Caco-2 (cell line): ENCODE measurements around the gene RNF167. TPM values are rescaled to one million over a fixed set of nuclear protein-coding genes. Genes with fewer than 3 reads are reported as not detected.
A peak's percentile ranks its signal among the peaks of the same experiment; 100 is the strongest.

Experiments
- BruUV-seq: library from RNA; stranded (reverse); fragments of 400-500 nt; replicated peaks from 2 replicates; lab custom pipeline; 2021; lab: Mats Ljungman, UMichigan
- CTCF ChIA-PET: fragments of 300-600 bp; sonication (Branson Sonifier 250); formaldehyde crosslinking; loops from one replicate; lab custom pipeline; 2022; ENCODE audit warnings: antibody characterized with exemption; lab: Charles Lee
- POLR2A ChIA-PET: fragments of 300-600 bp; sonication (Branson Sonifier 250); formaldehyde crosslinking; loops from one replicate; lab custom pipeline; 2022; ENCODE audit warnings: antibody characterized with exemption; lab: Charles Lee
- DNase-seq, 2 experiments: peaks; one replicate each; pipeline versions ENCODE4 v3.0.0 to v3.0.0-alpha.2; 2020 to 2022
- H3K27me3 ChIP-seq: replicated peaks from 2 replicates; pipeline ENCODE4 v1.6.0; 2011; ENCODE audit warnings: low read length; ENCODE audit not compliant: control insufficient read depth, insufficient read depth
- H3K36me3 ChIP-seq: 2 replicates; pipeline ENCODE4 v1.5.1; 2011; ENCODE audit warnings: low read length; ENCODE audit not compliant: control insufficient read depth, insufficient read depth
- H3K4me1 ChIP-seq: fragments of 250-450 bp; sonication (Bioruptor Pico); 2 replicates; pipeline ENCODE4 v1.5.1; 2020; ENCODE audit warnings: mild to moderate bottlenecking
- H3K4me3 ChIP-seq: 2 replicates; pipeline ENCODE4 v1.5.1; 2011; ENCODE audit warnings: low read depth, mild to moderate bottlenecking, control low read depth, low read length
- H3K9me3 ChIP-seq: fragments of 250-450 bp; sonication (Bioruptor Pico); 2 replicates; pipeline ENCODE4 v1.5.1; 2020; ENCODE audit warnings: mild to moderate bottlenecking, moderate library complexity
- H3K27ac Mint-ChIP-seq: one replicate; pipeline ENCODE4 v1.8.0; 2022; ENCODE audit warnings: mixed read lengths; ENCODE audit not compliant: unreplicated experiment
- H3K27me3 Mint-ChIP-seq: one replicate; pipeline ENCODE4 v1.8.0; 2022; ENCODE audit warnings: mixed read lengths; ENCODE audit not compliant: insufficient read depth, unreplicated experiment
- H3K36me3 Mint-ChIP-seq: one replicate; pipeline ENCODE4 v1.8.0; 2022; ENCODE audit warnings: mild to moderate bottlenecking, mixed read lengths; ENCODE audit not compliant: insufficient read depth, unreplicated experiment
- H3K4me1 Mint-ChIP-seq: one replicate; pipeline ENCODE4 v1.8.0; 2022; ENCODE audit warnings: low read depth, mixed read lengths; ENCODE audit not compliant: unreplicated experiment
- H3K4me3 Mint-ChIP-seq: one replicate; pipeline ENCODE4 v1.8.0; 2022; ENCODE audit warnings: mild to moderate bottlenecking, moderate library complexity, mixed read lengths; ENCODE audit not compliant: unreplicated experiment
- H3K9me3 Mint-ChIP-seq: one replicate; pipeline ENCODE4 v1.8.0; 2022; ENCODE audit warnings: mixed read lengths; ENCODE audit not compliant: unreplicated experiment
- CTCF ChIP-seq, 2 experiments: fragments of 200-600 bp in 1 of 2; IDR thresholded peaks; 1 replicate in 1 of 2; 2 replicates in 1 of 2; pipeline versions ENCODE4 v1.5.1 to v1.8.0; 2011 to 2022; ENCODE audit warnings: antibody characterized with exemption in 1 of 2, control low read depth in 1 of 2, inconsistent platforms in 1 of 2, low read depth in 1 of 2, low read length in 1 of 2, mild to moderate bottlenecking in 1 of 2, moderate library complexity in 1 of 2; ENCODE audit not compliant: insufficient read depth in 1 of 2, severe bottlenecking in 1 of 2, unreplicated experiment in 1 of 2
- intact Hi-C: fragments of 100-400 bp; cut with micrococcal nuclease; formaldehyde crosslinking; loops from one replicate; pipeline ENCODE4 v1.10.0; 2022; ENCODE audit not compliant: unreplicated experiment
- total RNA-seq: library from RNA; stranded (reverse); gene quantifications from 2 replicates; pipeline ENCODE4 v1.2.3, GENCODE V29; 2022

RNF167 gene
- total RNA-seq, 1 experiment from 2014 or later: 60.9 TPM

DNA sequence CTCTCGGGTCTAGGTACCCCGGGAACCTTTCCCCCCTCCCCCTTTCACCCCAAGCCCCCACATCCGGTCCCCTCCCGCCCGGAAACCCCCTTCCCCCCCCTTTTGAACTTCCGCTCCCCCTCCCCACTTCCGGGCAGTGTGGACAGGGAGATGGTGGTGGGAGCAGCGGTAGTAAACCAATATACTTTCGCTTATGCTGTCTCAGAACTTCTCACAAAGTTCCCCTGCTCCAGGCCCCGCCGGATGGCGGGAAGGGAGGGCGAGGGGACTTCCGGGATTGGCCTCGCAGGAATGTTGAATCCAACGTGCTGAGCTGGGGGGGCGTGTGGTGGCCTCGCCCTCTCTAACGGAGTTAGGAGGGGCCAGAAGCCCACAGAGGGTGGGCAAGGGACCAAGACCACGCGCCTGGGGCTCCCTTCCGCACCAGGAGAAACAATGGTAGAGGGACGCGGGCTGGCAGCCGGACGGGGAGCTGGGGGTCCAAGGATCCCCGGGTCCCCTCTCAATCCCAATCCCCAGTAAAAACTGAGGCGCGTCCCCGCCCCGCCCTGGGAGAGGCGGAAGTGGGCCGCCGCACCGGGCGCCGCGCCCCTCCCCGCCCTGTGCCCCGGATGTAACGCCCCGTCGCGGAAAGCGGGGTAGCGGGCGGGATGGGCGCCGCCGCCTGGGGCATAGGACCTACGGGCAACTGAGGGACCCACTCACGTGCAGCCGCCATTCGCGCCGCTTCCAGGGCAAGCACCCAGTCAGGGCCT is 7.5 kb downstream of the RNF167 start:
- no TSS peak for BruUV-seq
- no peaks in the 10 kb centered on the region for H3K27me3 ChIP-seq
- peak in 1 of 2 experiments; percentile 32 for DNase-seq
- H3K36me3 Mint-ChIP-seq: peaks cover 43% of the 10 kb centered on the region
- no peaks in the 10 kb centered on the region for H3K9me3 Mint-ChIP-seq
- CTCF ChIA-PET: interaction anchor here (0.5 to 0.8 kb wide), 2 partner anchors 20 to 39 kb away, joined by 3 read pairs; partner anchors contain the start of gene SPAG7
- H3K9me3 ChIP-seq: no peaks in the 10 kb centered on the region
- POLR2A ChIA-PET: interaction anchor here (1.7 kb wide), 1 partner anchor 20 kb away, joined by 16 read pairs; the partner anchor contains the start of gene SPAG7
- intact Hi-C loops: no loop called here
- no peaks in the 10 kb centered on the region for H3K27me3 Mint-ChIP-seq
- H3K4me3 ChIP-seq: peak overlapping the region; percentile 97
- peaks cover 15% of the 10 kb centered on the region for H3K4me1 ChIP-seq
- H3K4me3 Mint-ChIP-seq: peak overlapping the region; percentile 85
- H3K4me1 Mint-ChIP-seq: peaks cover 10% of the 10 kb centered on the region
- H3K27ac Mint-ChIP-seq: peak overlapping the region; percentile 87
- H3K36me3 ChIP-seq: no peaks in the 10 kb centered on the region; the same call in 1 of the 2 replicates
- no peak for TF ChIP-seq CTCF (IDR thresholded peaks at IDR 0.05; ENCODE audit: insufficient read depth in 1 of 2, low read depth in 1 of 2, low read length in 1 of 2, severe bottlenecking in 1 of 2, unreplicated experiment in 1 of 2)

GRCh38 chr17:4948166-4948930 is 8.3 kb downstream of the RNF167 start, which contains the start of gene PFN1:
Gene PFN1, minus strand, starts transcription at chr17:4948530. Its CDS starts 136 bp downstream, at chr17:4948394.
- H3K36me3 ChIP-seq: no peaks in the 10 kb centered on the region; the same call in 1 of the 2 replicates
- no peaks in the 10 kb centered on the region for H3K27me3 ChIP-seq
- peak within 1 kb of the TSS; percentile 97 for H3K4me3 ChIP-seq
- H3K4me3 Mint-ChIP-seq: peak within 1 kb of the TSS; percentile 85
- ChIA-PET CTCF (interaction anchor here (0.5 kb wide), 1 partner anchor 40 kb away, joined by 3 read pairs; no protein-coding TSS in a partner anchor), POLR2A (interaction anchor here (1.7 kb wide), 1 partner anchor 19 kb away, joined by 16 read pairs; the partner anchor contains the start of gene SPAG7)
- H3K27ac Mint-ChIP-seq: peak within 1 kb of the TSS; percentile 90
- H3K4me1 ChIP-seq: peaks cover 15% of the 10 kb centered on the region
- no peaks in the 10 kb centered on the region for H3K9me3 Mint-ChIP-seq
- H3K27me3 Mint-ChIP-seq: no peaks in the 10 kb centered on the region
- H3K36me3 Mint-ChIP-seq: peaks cover 36% of the 10 kb centered on the region
- no TSS peak for BruUV-seq
- no peaks in the 10 kb centered on the region for H3K9me3 ChIP-seq
- DNase-seq: peak; percentile 81 to 85
- TF ChIP-seq CTCF (IDR thresholded peaks at IDR 0.05; ENCODE audit: insufficient read depth in 1 of 2, low read depth in 1 of 2, low read length in 1 of 2, severe bottlenecking in 1 of 2, unreplicated experiment in 1 of 2): no peak
- intact Hi-C loops: no loop called here
- H3K4me1 Mint-ChIP-seq: peaks cover 10% of the 10 kb centered on the region

DNA sequence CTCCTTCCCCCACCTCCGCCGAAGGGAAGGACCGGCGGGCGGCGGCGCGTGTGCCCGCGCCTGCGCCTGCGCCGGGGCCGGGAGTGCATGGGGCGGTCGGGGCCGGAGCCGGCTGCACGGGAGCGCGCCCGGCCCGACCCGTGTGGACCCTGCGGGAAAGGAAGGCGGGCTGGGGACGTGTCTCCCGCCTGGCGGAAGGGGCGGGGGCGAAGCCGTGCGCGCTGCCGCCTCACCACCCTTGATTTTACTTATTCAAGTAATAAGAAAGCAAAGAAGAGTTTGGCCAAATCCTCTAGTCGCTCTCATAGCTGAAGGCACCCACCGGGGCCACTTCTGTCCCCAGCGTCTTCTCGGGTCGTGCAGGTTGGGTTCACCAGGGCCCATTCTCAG is 8.9 kb downstream of the RNF167 start:
- DNase-seq: peak; percentile 81 to 86
- H3K4me3 ChIP-seq: peak overlapping the region; percentile 97

More for the DNA sequence above, 8.9 kb downstream of the RNF167 start:
- Mint-ChIP-seq H3K4me3 (peak overlapping the region; percentile 85), H3K27me3 (no peaks in the 10 kb centered on the region), H3K4me1 (peaks cover 10% of the 10 kb centered on the region), H3K36me3 (peaks cover 32% of the 10 kb centered on the region), H3K27ac (peak overlapping the region; percentile 90), H3K9me3 (no peaks in the 10 kb centered on the region)
- H3K27me3 ChIP-seq: no peaks in the 10 kb centered on the region
- TF ChIP-seq CTCF (IDR thresholded peaks at IDR 0.05; ENCODE audit: insufficient read depth in 1 of 2, low read depth in 1 of 2, low read length in 1 of 2, severe bottlenecking in 1 of 2, unreplicated experiment in 1 of 2): no peak
- no peaks in the 10 kb centered on the region; the same call in 1 of the 2 replicates for H3K36me3 ChIP-seq
- intact Hi-C loops: loop anchor here (1.0 kb wide), 2 partner anchors 9 to 18 kb away; partner anchors contain the start of genes RNF167, SLC25A11 and SPAG7
- POLR2A ChIA-PET: interaction anchor here (1.7 kb wide), 1 partner anchor 18 kb away, joined by 16 read pairs; the partner anchor contains the start of gene SPAG7
- CTCF ChIA-PET: no interaction called here
- no TSS peak for BruUV-seq
- peaks cover 15% of the 10 kb centered on the region for H3K4me1 ChIP-seq
- no peaks in the 10 kb centered on the region for H3K9me3 ChIP-seq
